HL-60 (cell line): ENCODE data around the gene AFAP1.

Experiments used
- CTCF ChIP-seq: IDR thresholded peaks from one replicate; pipeline ENCODE4 v1.5.1; 2011; ENCODE audit warnings: low read length, control low read depth, inconsistent platforms; ENCODE audit not compliant: insufficient read depth
- POLR2AphosphoS5 ChIP-seq: IDR thresholded peaks from 2 replicates; pipeline ENCODE4 v1.6.1; 2012; ENCODE audit warnings: low read depth
- REST ChIP-seq: IDR thresholded peaks from 2 replicates; pipeline ENCODE4 v1.6.1; 2012; ENCODE audit warnings: low read depth; ENCODE audit not compliant: insufficient replicate concordance

- TF ChIP-seq CTCF (no peak), POLR2AphosphoS5 (no peak), REST (no peak)
Measured at GRCh38 chr4:7829652-7830580, 109.7 kb downstream of the AFAP1 start.
